GM23338 (cell line): ENCODE data around the gene ATIC. TPM values are rescaled to one million over a fixed set of nuclear protein-coding genes. Genes with fewer than 3 reads are reported as not detected.

Experiments
- ATAC-seq: fragments of 200-7000 bp; cut with Tn5 transposase; 3 replicates; pipeline ENCODE4 v1.9.1; 2020
- DNase-seq: peaks from one replicate; pipeline ENCODE4 v3.0.0-alpha.2; 2015; ENCODE audit warnings: low spot score
- H2AFZ ChIP-seq: fragments of 200-600 bp; sonication (generic); 2 replicates; pipeline ENCODE4 v1.8.0; 2016; ENCODE audit warnings: antibody characterized with exemption, mild to moderate bottlenecking, moderate library complexity
- H3F3A ChIP-seq: fragments of 200-600 bp; sonication (generic); replicated peaks from 2 replicates; pipeline ENCODE4 v1.8.0; 2017; ENCODE audit warnings: antibody characterized with exemption, mixed run types, low read depth
- H3K27ac ChIP-seq: fragments of 200-600 bp; sonication (generic); 2 replicates; pipeline ENCODE4 v1.6.1; 2016; ENCODE audit warnings: low read depth
- H3K27me3 ChIP-seq: fragments of 200-600 bp; sonication (generic); 2 replicates; pipeline ENCODE4 v1.8.0; 2016; ENCODE audit warnings: mild to moderate bottlenecking, mixed run types, moderate library complexity; ENCODE audit not compliant: insufficient read depth
- H3K36me3 ChIP-seq: fragments of 200-600 bp; sonication (generic); 2 replicates; pipeline ENCODE4 v1.8.0; 2016; ENCODE audit warnings: mild to moderate bottlenecking; ENCODE audit not compliant: insufficient read depth
- H3K4me1 ChIP-seq: fragments of 200-600 bp; sonication (generic); 2 replicates; pipeline ENCODE4 v1.8.0; 2016; ENCODE audit warnings: mild to moderate bottlenecking, moderate library complexity; ENCODE audit not compliant: insufficient read depth
- H3K4me2 ChIP-seq: fragments of 200-600 bp; sonication (generic); 2 replicates; pipeline ENCODE4 v1.7.1; 2017; ENCODE audit warnings: mixed run types
- H3K4me3 ChIP-seq: fragments of 200-600 bp; sonication (generic); 2 replicates; pipeline ENCODE4 v1.6.1; 2016; ENCODE audit warnings: mixed run types
- H3K79me2 ChIP-seq: fragments of 200-600 bp; sonication (generic); replicated peaks from 2 replicates; pipeline ENCODE4 v1.8.0; 2017; ENCODE audit warnings: mild to moderate bottlenecking; ENCODE audit not compliant: insufficient read depth
- H3K9me2 ChIP-seq: fragments of 200-600 bp; sonication (generic); 2 replicates; pipeline ENCODE4 v1.8.0; 2017; ENCODE audit not compliant: insufficient read depth
- H4K20me1 ChIP-seq: fragments of 200-600 bp; sonication (generic); replicated peaks from 2 replicates; pipeline ENCODE4 v1.8.0; 2017; ENCODE audit warnings: mild to moderate bottlenecking; ENCODE audit not compliant: insufficient read depth
- H3K27ac Mint-ChIP-seq: 2 replicates; pipeline ENCODE4 v1.8.0; 2020; ENCODE audit warnings: inconsistent platforms, mild to moderate bottlenecking, moderate library complexity, mixed read lengths
- H3K27me3 Mint-ChIP-seq: 3 replicates; pipeline ENCODE4 v1.8.0; 2022; ENCODE audit warnings: low read depth, mild to moderate bottlenecking, moderate library complexity, mixed read lengths, inconsistent platforms; ENCODE audit not compliant: insufficient read depth, poor library complexity
- H3K36me3 Mint-ChIP-seq: 3 replicates; pipeline ENCODE4 v1.8.0; 2021; ENCODE audit warnings: low read depth, mild to moderate bottlenecking, inconsistent platforms, moderate library complexity, mixed read lengths
- H3K4me1 Mint-ChIP-seq: 3 replicates; pipeline ENCODE4 v1.8.0; 2020; ENCODE audit warnings: mild to moderate bottlenecking, inconsistent platforms, mixed read lengths
- H3K4me3 Mint-ChIP-seq: 3 replicates; pipeline ENCODE4 v1.8.0; 2021; ENCODE audit warnings: moderate library complexity, mild to moderate bottlenecking, inconsistent platforms, mixed read lengths
- H3K9me3 Mint-ChIP-seq: 3 replicates; pipeline ENCODE4 v1.8.0; 2020; ENCODE audit warnings: moderate library complexity, mild to moderate bottlenecking, inconsistent platforms, mixed read lengths
- CREB1 ChIP-seq: fragments of 250-450 bp; sonication (Bioruptor Pico); IDR thresholded peaks from 2 replicates; pipeline ENCODE4 v1.5.0; 2020; ENCODE audit warnings: low read depth, mild to moderate bottlenecking, moderate library complexity
- EZH2 ChIP-seq: fragments of 200-600 bp; sonication (generic); IDR thresholded peaks from one replicate; pipeline ENCODE4 v1.8.0; 2017; ENCODE audit warnings: antibody characterized with exemption, mild to moderate bottlenecking, low read depth; ENCODE audit not compliant: unreplicated experiment
- EZH2phosphoT487 ChIP-seq: fragments of 200-600 bp; sonication (generic); IDR thresholded peaks from one replicate; pipeline ENCODE4 v1.8.1; 2018; ENCODE audit warnings: antibody characterized with exemption; ENCODE audit not compliant: unreplicated experiment
- JUNB ChIP-seq: IDR thresholded peaks from one replicate; pipeline ENCODE4 v1.6.1; 2016; ENCODE audit warnings: antibody characterized with exemption; ENCODE audit not compliant: unreplicated experiment
- NANOG ChIP-seq: IDR thresholded peaks from 2 replicates; pipeline ENCODE4 v1.6.1; 2016; ENCODE audit warnings: antibody characterized with exemption, borderline replicate concordance
- POLR2AphosphoS5 ChIP-seq: IDR thresholded peaks from 2 replicates; pipeline ENCODE4 v1.6.1; 2016; ENCODE audit warnings: antibody characterized with exemption, low read depth
- STAT1 ChIP-seq: IDR thresholded peaks from one replicate; pipeline ENCODE4 v1.6.1; 2016; ENCODE audit warnings: antibody characterized with exemption; ENCODE audit not compliant: unreplicated experiment
- ZNF114 ChIP-seq: fragments of 250-450 bp; sonication (Bioruptor Pico); IDR thresholded peaks from 2 replicates; pipeline ENCODE4 v1.5.0; 2020; ENCODE audit warnings: mild to moderate bottlenecking, moderate library complexity
- ZNF331 ChIP-seq: fragments of 250-450 bp; sonication (Bioruptor Pico); IDR thresholded peaks from 2 replicates; pipeline ENCODE4 v1.5.0; 2020; ENCODE audit warnings: low read depth, mild to moderate bottlenecking, moderate library complexity
- polyA plus RNA-seq: library from polyadenylated mRNA; unstranded; fragments of >200 nt; fragmentation: Nextera tagmentation; extraction: Ambion mirVana; gene quantifications from 2 replicates; pipeline ENCODE4 v1.2.1, GENCODE V29; 2016
- total RNA-seq: library from RNA; depleted of rRNA; stranded (reverse); fragments of >200 nt; shearing (Covaris generic); gene quantifications from 2 replicates; pipeline ENCODE4 v1.2.3, GENCODE V29; 2014
- TF ChIP-seq, protein P1 (sequence below): IDR thresholded peaks from 2 replicates; pipeline ENCODE4 v1.6.1; 2016; ENCODE audit warnings: antibody characterized with exemption
- TF ChIP-seq, protein P2 (sequence below): IDR thresholded peaks from one replicate; pipeline ENCODE4 v1.6.1; 2018; ENCODE audit warnings: antibody characterized with exemption; ENCODE audit not compliant: unreplicated experiment
- TF ChIP-seq, protein P3 (sequence below), 2 experiments: fragments of 200-600 bp in 1 of 2; sonication (generic) in 1 of 2; conservative IDR thresholded peaks; 2 replicates each; pipeline versions ENCODE4 v1.5.1 to v1.6.1; 2016 to 2017; ENCODE audit warnings: antibody characterized with exemption in 2 of 2, low read depth in 2 of 2, mild to moderate bottlenecking in 2 of 2, moderate library complexity in 1 of 2
- TF ChIP-seq, protein P4 (sequence below): fragments of 250-450 bp; sonication (Bioruptor Pico); IDR thresholded peaks from 2 replicates; pipeline ENCODE4 v1.5.0; 2020; ENCODE audit warnings: mild to moderate bottlenecking, moderate library complexity

Gene ATIC
- total and polyA plus RNA-seq, 2 experiments from 2014 or later, result 118 to 185 TPM

DNA sequence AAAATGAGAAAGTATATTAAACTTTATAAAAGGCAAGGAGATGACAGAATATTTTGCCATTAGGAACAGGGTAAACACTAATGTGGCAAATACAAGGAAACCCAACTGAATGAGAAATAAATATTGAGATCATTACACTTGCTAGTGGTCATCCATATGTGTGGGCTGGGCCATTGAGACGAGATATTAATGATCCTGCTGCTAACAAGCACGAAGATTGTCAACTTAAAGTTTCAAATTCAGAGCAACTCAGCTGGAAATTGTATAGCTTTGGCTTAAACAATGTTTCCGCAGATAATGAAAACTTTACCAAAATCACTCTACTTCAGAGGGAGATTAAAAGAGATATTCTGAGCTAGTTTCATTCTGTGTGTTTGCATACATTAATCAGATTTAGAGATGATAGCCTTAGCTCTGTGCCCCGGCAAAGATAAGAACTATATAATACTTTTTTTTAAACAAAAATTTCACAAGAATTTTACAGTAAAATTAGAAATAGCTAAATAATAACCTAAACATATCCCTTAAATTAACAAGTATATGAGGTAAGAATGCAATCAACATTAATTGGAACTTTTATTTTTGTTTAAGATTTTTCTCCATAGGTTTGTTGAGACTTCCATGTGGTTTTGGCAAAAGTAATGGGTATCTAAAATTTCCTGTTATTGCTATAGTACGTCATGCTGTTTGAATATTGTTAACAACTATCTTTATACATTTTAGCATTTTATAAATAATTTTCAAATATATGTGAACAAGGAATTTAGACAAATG is 84.0 kb downstream of the ATIC start:
- Mint-ChIP-seq H3K4me3 (no peak overlapping the region), H3K27me3 (no peaks in the 10 kb centered on the region), H3K27ac (no peak overlapping the region), H3K9me3 (peaks cover 6% of the 10 kb centered on the region; the same call in 1 of the 3 replicates), H3K4me1 (peaks cover 31% of the 10 kb centered on the region), H3K36me3 (peaks cover 50% of the 10 kb centered on the region)
- TF ChIP-seq EZH2phosphoT487, result no peak
- TF ChIP-seq STAT1, result no peak
- TF ChIP-seq, protein P1, sequence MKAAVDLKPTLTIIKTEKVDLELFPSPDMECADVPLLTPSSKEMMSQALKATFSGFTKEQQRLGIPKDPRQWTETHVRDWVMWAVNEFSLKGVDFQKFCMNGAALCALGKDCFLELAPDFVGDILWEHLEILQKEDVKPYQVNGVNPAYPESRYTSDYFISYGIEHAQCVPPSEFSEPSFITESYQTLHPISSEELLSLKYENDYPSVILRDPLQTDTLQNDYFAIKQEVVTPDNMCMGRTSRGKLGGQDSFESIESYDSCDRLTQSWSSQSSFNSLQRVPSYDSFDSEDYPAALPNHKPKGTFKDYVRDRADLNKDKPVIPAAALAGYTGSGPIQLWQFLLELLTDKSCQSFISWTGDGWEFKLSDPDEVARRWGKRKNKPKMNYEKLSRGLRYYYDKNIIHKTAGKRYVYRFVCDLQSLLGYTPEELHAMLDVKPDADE, result no peak
- no peak for TF ChIP-seq JUNB
- TF ChIP-seq, protein P2, sequence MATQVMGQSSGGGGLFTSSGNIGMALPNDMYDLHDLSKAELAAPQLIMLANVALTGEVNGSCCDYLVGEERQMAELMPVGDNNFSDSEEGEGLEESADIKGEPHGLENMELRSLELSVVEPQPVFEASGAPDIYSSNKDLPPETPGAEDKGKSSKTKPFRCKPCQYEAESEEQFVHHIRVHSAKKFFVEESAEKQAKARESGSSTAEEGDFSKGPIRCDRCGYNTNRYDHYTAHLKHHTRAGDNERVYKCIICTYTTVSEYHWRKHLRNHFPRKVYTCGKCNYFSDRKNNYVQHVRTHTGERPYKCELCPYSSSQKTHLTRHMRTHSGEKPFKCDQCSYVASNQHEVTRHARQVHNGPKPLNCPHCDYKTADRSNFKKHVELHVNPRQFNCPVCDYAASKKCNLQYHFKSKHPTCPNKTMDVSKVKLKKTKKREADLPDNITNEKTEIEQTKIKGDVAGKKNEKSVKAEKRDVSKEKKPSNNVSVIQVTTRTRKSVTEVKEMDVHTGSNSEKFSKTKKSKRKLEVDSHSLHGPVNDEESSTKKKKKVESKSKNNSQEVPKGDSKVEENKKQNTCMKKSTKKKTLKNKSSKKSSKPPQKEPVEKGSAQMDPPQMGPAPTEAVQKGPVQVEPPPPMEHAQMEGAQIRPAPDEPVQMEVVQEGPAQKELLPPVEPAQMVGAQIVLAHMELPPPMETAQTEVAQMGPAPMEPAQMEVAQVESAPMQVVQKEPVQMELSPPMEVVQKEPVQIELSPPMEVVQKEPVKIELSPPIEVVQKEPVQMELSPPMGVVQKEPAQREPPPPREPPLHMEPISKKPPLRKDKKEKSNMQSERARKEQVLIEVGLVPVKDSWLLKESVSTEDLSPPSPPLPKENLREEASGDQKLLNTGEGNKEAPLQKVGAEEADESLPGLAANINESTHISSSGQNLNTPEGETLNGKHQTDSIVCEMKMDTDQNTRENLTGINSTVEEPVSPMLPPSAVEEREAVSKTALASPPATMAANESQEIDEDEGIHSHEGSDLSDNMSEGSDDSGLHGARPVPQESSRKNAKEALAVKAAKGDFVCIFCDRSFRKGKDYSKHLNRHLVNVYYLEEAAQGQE, result no peak
- TF ChIP-seq POLR2AphosphoS5, result no peak
- TF ChIP-seq ZNF331 (CRISPR knock-in tag), result no peak
- TF ChIP-seq NANOG, result no peak
- no peak for TF ChIP-seq ZNF114 (CRISPR knock-in tag)
- TF ChIP-seq, protein P3, sequence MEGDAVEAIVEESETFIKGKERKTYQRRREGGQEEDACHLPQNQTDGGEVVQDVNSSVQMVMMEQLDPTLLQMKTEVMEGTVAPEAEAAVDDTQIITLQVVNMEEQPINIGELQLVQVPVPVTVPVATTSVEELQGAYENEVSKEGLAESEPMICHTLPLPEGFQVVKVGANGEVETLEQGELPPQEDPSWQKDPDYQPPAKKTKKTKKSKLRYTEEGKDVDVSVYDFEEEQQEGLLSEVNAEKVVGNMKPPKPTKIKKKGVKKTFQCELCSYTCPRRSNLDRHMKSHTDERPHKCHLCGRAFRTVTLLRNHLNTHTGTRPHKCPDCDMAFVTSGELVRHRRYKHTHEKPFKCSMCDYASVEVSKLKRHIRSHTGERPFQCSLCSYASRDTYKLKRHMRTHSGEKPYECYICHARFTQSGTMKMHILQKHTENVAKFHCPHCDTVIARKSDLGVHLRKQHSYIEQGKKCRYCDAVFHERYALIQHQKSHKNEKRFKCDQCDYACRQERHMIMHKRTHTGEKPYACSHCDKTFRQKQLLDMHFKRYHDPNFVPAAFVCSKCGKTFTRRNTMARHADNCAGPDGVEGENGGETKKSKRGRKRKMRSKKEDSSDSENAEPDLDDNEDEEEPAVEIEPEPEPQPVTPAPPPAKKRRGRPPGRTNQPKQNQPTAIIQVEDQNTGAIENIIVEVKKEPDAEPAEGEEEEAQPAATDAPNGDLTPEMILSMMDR (conservative IDR thresholded peaks at IDR 0.05; ENCODE audit: low read depth in 2 of 2), result no peak
- TF ChIP-seq, protein P4, sequence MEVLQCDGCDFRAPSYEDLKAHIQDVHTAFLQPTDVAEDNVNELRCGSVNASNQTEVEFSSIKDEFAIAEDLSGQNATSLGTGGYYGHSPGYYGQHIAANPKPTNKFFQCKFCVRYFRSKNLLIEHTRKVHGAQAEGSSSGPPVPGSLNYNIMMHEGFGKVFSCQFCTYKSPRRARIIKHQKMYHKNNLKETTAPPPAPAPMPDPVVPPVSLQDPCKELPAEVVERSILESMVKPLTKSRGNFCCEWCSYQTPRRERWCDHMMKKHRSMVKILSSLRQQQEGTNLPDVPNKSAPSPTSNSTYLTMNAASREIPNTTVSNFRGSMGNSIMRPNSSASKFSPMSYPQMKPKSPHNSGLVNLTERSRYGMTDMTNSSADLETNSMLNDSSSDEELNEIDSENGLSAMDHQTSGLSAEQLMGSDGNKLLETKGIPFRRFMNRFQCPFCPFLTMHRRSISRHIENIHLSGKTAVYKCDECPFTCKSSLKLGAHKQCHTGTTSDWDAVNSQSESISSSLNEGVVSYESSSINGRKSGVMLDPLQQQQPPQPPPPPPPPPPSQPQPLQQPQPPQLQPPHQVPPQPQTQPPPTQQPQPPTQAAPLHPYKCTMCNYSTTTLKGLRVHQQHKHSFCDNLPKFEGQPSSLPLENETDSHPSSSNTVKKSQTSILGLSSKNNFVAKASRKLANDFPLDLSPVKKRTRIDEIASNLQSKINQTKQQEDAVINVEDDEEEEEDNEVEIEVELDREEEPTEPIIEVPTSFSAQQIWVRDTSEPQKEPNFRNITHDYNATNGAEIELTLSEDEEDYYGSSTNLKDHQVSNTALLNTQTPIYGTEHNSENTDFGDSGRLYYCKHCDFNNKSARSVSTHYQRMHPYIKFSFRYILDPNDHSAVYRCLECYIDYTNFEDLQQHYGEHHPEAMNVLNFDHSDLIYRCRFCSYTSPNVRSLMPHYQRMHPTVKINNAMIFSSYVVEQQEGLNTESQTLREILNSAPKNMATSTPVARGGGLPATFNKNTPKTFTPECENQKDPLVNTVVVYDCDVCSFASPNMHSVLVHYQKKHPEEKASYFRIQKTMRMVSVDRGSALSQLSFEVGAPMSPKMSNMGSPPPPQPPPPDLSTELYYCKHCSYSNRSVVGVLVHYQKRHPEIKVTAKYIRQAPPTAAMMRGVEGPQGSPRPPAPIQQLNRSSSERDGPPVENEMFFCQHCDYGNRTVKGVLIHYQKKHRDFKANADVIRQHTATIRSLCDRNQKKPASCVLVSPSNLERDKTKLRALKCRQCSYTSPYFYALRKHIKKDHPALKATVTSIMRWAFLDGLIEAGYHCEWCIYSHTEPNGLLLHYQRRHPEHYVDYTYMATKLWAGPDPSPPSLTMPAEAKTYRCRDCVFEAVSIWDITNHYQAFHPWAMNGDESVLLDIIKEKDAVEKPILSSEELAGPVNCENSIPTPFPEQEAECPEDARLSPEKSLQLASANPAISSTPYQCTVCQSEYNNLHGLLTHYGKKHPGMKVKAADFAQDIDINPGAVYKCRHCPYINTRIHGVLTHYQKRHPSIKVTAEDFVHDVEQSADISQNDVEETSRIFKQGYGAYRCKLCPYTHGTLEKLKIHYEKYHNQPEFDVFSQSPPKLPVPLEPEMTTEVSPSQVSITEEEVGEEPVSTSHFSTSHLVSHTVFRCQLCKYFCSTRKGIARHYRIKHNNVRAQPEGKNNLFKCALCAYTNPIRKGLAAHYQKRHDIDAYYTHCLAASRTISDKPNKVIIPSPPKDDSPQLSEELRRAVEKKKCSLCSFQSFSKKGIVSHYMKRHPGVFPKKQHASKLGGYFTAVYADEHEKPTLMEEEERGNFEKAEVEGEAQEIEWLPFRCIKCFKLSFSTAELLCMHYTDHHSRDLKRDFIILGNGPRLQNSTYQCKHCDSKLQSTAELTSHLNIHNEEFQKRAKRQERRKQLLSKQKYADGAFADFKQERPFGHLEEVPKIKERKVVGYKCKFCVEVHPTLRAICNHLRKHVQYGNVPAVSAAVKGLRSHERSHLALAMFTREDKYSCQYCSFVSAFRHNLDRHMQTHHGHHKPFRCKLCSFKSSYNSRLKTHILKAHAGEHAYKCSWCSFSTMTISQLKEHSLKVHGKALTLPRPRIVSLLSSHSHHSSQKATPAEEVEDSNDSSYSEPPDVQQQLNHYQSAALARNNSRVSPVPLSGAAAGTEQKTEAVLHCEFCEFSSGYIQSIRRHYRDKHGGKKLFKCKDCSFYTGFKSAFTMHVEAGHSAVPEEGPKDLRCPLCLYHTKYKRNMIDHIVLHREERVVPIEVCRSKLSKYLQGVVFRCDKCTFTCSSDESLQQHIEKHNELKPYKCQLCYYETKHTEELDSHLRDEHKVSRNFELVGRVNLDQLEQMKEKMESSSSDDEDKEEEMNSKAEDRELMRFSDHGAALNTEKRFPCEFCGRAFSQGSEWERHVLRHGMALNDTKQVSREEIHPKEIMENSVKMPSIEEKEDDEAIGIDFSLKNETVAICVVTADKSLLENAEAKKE (CRISPR knock-in tag), result no peak
- no peak for TF ChIP-seq CREB1
- TF ChIP-seq EZH2, result no peak
- Histone ChIP-seq H3K79me2 (no peaks in the 10 kb centered on the region), H3K9me2 (no peaks in the 10 kb centered on the region), H3K4me2 (no peak overlapping the region), H3K27ac (no peak overlapping the region), H4K20me1 (no peaks in the 10 kb centered on the region), H3K4me3 (no peak overlapping the region), H3F3A (no peaks in the 10 kb centered on the region), H3K36me3 (peaks cover 51% of the 10 kb centered on the region), H2AFZ (no peak overlapping the region), H3K4me1 (peaks cover 14% of the 10 kb centered on the region), H3K27me3 (no peaks in the 10 kb centered on the region)
- ATAC-seq (no peak), DNase-seq (no peak)
